ENCODE data around the gene SEC62. TPM values are rescaled to one million over a fixed set of nuclear protein-coding genes. Genes with fewer than 3 reads are reported as not detected.

The SEC62 gene
- total RNA-seq, 1 donor from 2014 or later: 34.8 TPM

DNA sequence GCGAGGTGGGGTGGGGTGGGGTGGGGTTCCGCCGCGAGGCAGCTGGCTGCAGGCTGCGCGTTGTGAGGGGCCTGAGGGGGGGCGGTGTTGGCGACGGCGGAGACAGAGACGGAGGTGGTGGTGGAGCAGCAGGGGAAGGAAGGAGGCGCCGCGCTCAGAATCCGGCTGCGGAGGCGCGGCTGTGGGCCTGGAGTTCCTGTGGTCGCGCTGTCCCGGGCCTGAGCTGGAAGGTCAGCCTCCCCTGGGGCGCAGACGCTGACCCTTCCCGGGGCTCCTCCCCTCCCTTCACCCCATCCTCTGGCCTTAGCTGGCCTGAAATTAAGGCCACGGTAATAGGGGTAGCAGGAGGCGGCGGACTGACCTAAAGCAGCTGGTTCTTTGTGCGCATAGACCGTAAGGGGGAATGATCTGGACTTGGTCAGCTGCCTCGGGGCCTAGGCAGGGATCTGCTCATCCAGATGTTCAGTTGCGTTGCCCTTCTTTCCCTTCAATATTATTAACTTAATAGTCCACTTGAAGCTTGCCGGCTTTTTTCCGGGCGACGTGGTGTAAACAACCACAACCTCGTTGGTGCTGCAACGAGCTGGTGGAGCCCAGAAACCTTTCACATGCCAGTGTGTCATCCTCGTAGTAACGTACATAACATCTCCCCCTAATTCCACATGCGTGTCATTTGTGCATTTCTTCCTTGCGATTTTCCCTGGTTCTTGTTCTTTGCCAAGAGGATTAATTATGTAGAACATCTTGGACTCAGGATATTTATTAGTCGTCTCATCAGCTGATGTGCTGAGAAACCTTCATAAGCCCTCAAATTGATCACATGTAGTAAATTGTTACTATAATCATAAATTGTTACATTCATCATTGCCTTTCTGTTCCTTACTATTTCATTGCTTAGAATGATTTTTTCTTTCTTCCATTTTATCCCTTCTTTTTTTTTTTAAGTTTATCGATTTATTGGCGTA lies 626 bp downstream of the SEC62 start:
- H3K4me3 ChIP-seq (ENCODE audit: low read depth, low read length): peak overlapping the region; percentile 74
- no peak for DNase-seq (ENCODE audit: low read depth)
- TF ChIP-seq CTCF (conservative IDR thresholded peaks at IDR 0.05; ENCODE audit: low read depth, low read length): no peak

- no peak for DNase-seq (ENCODE audit: low read depth)
- H3K4me3 ChIP-seq (ENCODE audit: low read depth, low read length): peak overlapping the region; percentile 74
- no peak for TF ChIP-seq CTCF (conservative IDR thresholded peaks at IDR 0.05; ENCODE audit: low read depth, low read length)
Observed at GRCh38 chr3:169968224-169968885, 1.7 kb downstream of the SEC62 start.

GRCh38 chr3:169969174-169970095 lies 2.8 kb downstream of the SEC62 start:
- no peak overlapping the region for H3K4me3 ChIP-seq (ENCODE audit: low read depth, low read length)
- no peak for DNase-seq (ENCODE audit: low read depth)
- no peak for TF ChIP-seq CTCF (conservative IDR thresholded peaks at IDR 0.05; ENCODE audit: low read depth, low read length)

GRCh38 chr3:169970847-169971246 lies 4.2 kb downstream of the SEC62 start:
- DNase-seq (ENCODE audit: low read depth): no peak
- H3K4me3 ChIP-seq (ENCODE audit: low read depth, low read length): no peak overlapping the region
- TF ChIP-seq CTCF (conservative IDR thresholded peaks at IDR 0.05; ENCODE audit: low read depth, low read length): no peak

DNA sequence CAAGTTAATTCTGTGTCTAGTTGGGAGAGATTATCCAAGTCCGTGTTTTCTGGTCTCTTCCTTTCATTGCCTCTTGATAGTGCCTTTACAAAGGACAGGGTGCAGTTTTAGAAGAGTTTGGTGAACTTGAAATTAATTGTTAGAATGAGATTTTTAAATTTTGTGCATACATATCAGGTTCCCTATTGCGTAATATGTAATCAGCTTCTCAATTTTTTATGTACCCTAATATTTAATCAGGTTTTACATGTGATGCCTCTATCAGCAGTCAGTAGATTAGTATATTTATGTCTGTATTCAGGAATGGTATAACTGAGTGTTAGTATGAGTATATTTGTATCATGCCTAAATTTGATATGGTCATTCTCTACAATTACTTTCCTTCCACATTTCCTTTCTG lies 4.9 kb downstream of the SEC62 start:
- TF ChIP-seq CTCF (conservative IDR thresholded peaks at IDR 0.05; ENCODE audit: low read depth, low read length): no peak
- no peak for DNase-seq (ENCODE audit: low read depth)
- no peak overlapping the region for H3K4me3 ChIP-seq (ENCODE audit: low read depth, low read length)

GRCh38 chr3:169980055-169980454 lies 13.4 kb downstream of the SEC62 start:
- TF ChIP-seq CTCF (conservative IDR thresholded peaks at IDR 0.05; ENCODE audit: low read depth, low read length): no peak
- no peak for DNase-seq (ENCODE audit: low read depth)

More at GRCh38 chr3:169980055-169980454, 13.4 kb downstream of the SEC62 start:
- no peak overlapping the region for H3K4me3 ChIP-seq (ENCODE audit: low read depth, low read length)
